ENCODE measurements around the gene ASCL1. TPM values are rescaled to one million over a fixed set of nuclear protein-coding genes. Genes with fewer than 3 reads are reported as not detected.

Gene ASCL1
- total and polyA plus RNA-seq, 9 of the 15 experiments (the other 6 are each of a cell fraction or from before 2014, with no cell fraction given) = 0.01 to 0.09 (median 0.04) TPM; not detected in 3

DNA sequence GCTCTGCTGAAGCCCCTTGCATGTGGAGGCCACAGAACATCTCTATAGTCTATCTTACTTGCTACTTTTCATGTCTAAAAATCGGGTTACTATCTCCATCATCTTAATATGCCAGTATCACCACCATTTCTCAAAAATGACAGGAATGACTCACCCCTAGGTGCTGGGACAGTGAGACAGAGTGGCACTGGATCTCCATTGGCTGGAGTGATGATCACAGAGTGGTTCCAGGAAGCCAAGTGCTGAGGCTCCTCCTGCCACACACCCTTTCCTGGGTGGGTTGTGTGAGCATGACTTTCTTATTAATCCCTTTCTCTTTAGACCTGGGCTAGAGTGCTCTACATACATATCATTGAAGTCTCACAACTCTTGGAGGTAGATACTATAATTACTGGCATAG lies 3.3 kb upstream of the ASCL1 start:
- 0% methylated on average over 1 of the region's 1 CpG for WGBS (ENCODE audit: insufficient coverage, low coverage, missing lambda C conversion rate)
- FAIRE-seq (no peak), DNase-seq (ENCODE audit: extremely low read depth in 1 of 4, low spot score in 3 of 4) (no peak), ATAC-seq (no peak)
- no TSS peak for BruUV-seq (replicated peaks)
- H3K4me1 ChIP-seq (replicated peaks in 1 of 2; ENCODE audit: control insufficient read depth in 2 of 2, insufficient read depth in 2 of 2, low read length in 2 of 2) = peaks cover 0 to 10% of the 10 kb centered on the region in 2 experiments; a peak in 1 of 5 replicates
- H3K9ac ChIP-seq (ENCODE audit: insufficient read depth in 1 of 2, low read depth in 2 of 2, low read length in 2 of 2) = no peak overlapping the region
- POLR2A ChIA-PET = no interaction called here
- in situ Hi-C loops (cut with MboI) (no loop called here), intact Hi-C loops (cut with micrococcal nuclease) (no loop called here)
- CTCF ChIA-PET (ENCODE audit: low intra/inter-chr PET ratio) = interaction anchor here (0.6 kb wide), 1 partner anchor 917 kb away, joined by 4 read pairs; no protein-coding TSS in a partner anchor
- H2AFZ ChIP-seq (ENCODE audit: low read depth, low read length) = no peak overlapping the region
- TF ChIP-seq XRCC3 (IDR thresholded peaks at IDR 0.05) (no peak), KLF16 (IDR thresholded peaks at IDR 0.05) (no peak), RBM25 (IDR thresholded peaks at IDR 0.05; ENCODE audit: low read depth, low read length, severe bottlenecking) (no peak), ZNF354B (CRISPR knock-in tag; IDR thresholded peaks at IDR 0.05) (no peak), ARID3A (IDR thresholded peaks at IDR 0.05; ENCODE audit: borderline replicate concordance, low read depth, low read length) (no peak), ZNF77 (CRISPR knock-in tag; IDR thresholded peaks at IDR 0.05) (no peak), MCM5 (IDR thresholded peaks at IDR 0.05; ENCODE audit: low read depth) (no peak), GATA2 (CRISPR knock-in tag; IDR thresholded peaks at IDR 0.05) (no peak), CGGBP1 (CRISPR knock-in tag; IDR thresholded peaks at IDR 0.05) (no peak), SNIP1 (IDR thresholded peaks at IDR 0.05; ENCODE audit: low read depth) (no peak), SNAPC5 (CRISPR knock-in tag; IDR thresholded peaks at IDR 0.05) (no peak), ZNF79 (CRISPR knock-in tag; IDR thresholded peaks at IDR 0.05; ENCODE audit: low read depth) (no peak), KLF13 (tag; IDR thresholded peaks at IDR 0.05; ENCODE audit: borderline replicate concordance, low read depth) (no peak), RB1 (IDR thresholded peaks at IDR 0.05; ENCODE audit: low read depth) (no peak), MLLT1 (IDR thresholded peaks at IDR 0.05) (no peak)
- TF ChIP-seq, protein P1, sequence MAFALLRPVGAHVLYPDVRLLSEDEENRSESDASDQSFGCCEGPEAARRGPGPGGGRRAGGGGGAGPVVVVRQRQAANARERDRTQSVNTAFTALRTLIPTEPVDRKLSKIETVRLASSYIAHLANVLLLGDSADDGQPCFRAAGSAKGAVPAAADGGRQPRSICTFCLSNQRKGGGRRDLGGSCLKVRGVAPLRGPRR (CRISPR knock-in tag; IDR thresholded peaks at IDR 0.05) = no peak
- TF ChIP-seq, protein P2, sequence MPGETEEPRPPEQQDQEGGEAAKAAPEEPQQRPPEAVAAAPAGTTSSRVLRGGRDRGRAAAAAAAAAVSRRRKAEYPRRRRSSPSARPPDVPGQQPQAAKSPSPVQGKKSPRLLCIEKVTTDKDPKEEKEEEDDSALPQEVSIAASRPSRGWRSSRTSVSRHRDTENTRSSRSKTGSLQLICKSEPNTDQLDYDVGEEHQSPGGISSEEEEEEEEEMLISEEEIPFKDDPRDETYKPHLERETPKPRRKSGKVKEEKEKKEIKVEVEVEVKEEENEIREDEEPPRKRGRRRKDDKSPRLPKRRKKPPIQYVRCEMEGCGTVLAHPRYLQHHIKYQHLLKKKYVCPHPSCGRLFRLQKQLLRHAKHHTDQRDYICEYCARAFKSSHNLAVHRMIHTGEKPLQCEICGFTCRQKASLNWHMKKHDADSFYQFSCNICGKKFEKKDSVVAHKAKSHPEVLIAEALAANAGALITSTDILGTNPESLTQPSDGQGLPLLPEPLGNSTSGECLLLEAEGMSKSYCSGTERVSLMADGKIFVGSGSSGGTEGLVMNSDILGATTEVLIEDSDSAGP (CRISPR knock-in tag; IDR thresholded peaks at IDR 0.05) = no peak
- no peak overlapping the region for H3K4me3 ChIP-seq
- no peaks in the 10 kb centered on the region for H3K79me2 ChIP-seq (ENCODE audit: control insufficient read depth, insufficient read depth, low read length)
- H4K20me1 ChIP-seq (replicated peaks; ENCODE audit: control insufficient read depth, insufficient read depth, low read length) = no peaks in the 10 kb centered on the region
- H3K4me2 ChIP-seq (ENCODE audit: insufficient read depth, low read length) = no peak overlapping the region
- H3K36me3 ChIP-seq (ENCODE audit: control insufficient read depth, insufficient read depth, low read length) = no peaks in the 10 kb centered on the region
- no peaks in the 10 kb centered on the region for H3K9me1 ChIP-seq (ENCODE audit: control insufficient read depth, insufficient read depth, low read length)
- H3K9me3 ChIP-seq (replicated peaks; ENCODE audit: control insufficient read depth, insufficient read depth, low read depth, low read length) = no peaks in the 10 kb centered on the region
- H3K27me3 ChIP-seq (ENCODE audit: control insufficient read depth in 2 of 2, insufficient read depth in 2 of 2, low read length in 2 of 2) = peaks cover 0 to 21% of the 10 kb centered on the region in 2 experiments; a peak in 3 of 5 replicates
- H3K27ac ChIP-seq (ENCODE audit: extremely low read depth, low read depth, low read length) = no peak overlapping the region
